ENCODE measurements around the gene CELF2.

Gene CELF2

GRCh38 chr10:11159543-11160215 lies 142.0 kb downstream of the CELF2 start:
- DNase-seq = no peak

GRCh38 chr10:11161096-11161495 lies 143.4 kb downstream of the CELF2 start:
- no peak for DNase-seq

GRCh38 chr10:11161910-11162309 lies 144.2 kb downstream of the CELF2 start:
- DNase-seq = no peak

GRCh38 chr10:11162828-11163599 lies 145.3 kb downstream of the CELF2 start:
- peak; percentile 93 for DNase-seq

GRCh38 chr10:11163780-11164550 lies 146.3 kb downstream of the CELF2 start:
- peak; percentile 51 for DNase-seq

- DNase-seq = no peak
These were observed 146.8 kb downstream of the CELF2 start for GRCh38 chr10:11164551-11164802.

- DNase-seq = peak; percentile 78
These were observed 147.3 kb downstream of the CELF2 start for GRCh38 chr10:11164803-11165590.

GRCh38 chr10:11165591-11166543 lies 148.2 kb downstream of the CELF2 start:
- peak; percentile 90 for DNase-seq

GRCh38 chr10:11166550-11166949 lies 148.9 kb downstream of the CELF2 start:
- DNase-seq = peak; percentile 44

- peak; percentile 40 for DNase-seq
These were observed 149.7 kb downstream of the CELF2 start for GRCh38 chr10:11167233-11167966.

- DNase-seq = peak; percentile 33
These were observed 150.9 kb downstream of the CELF2 start for GRCh38 chr10:11168423-11169090.

- peak; percentile 29 for DNase-seq
These were observed 152.3 kb downstream of the CELF2 start for GRCh38 chr10:11169976-11170375.

- DNase-seq = peak; percentile 24
These were observed 152.9 kb downstream of the CELF2 start for GRCh38 chr10:11170574-11170973.

GRCh38 chr10:11170993-11171851 lies 153.6 kb downstream of the CELF2 start:
- peak; percentile 37 for DNase-seq

- DNase-seq = peak; percentile 40
These were observed 155.4 kb downstream of the CELF2 start for GRCh38 chr10:11173042-11173441.

GRCh38 chr10:11175823-11176243 lies 158.2 kb downstream of the CELF2 start:
- DNase-seq = peak; percentile 53

- DNase-seq = peak; percentile 68
These were observed 159.1 kb downstream of the CELF2 start for GRCh38 chr10:11176746-11177145.

- no peak for DNase-seq
These were observed 159.7 kb downstream of the CELF2 start for GRCh38 chr10:11177381-11177780.

- peak; percentile 51 for DNase-seq
These were observed 160.3 kb downstream of the CELF2 start for GRCh38 chr10:11177926-11178471.
